Calu3 (cell line): ENCODE data around the gene ZNF189. TPM values are rescaled to one million over a fixed set of nuclear protein-coding genes. Genes with fewer than 3 reads are reported as not detected.

Source experiments
- BruUV-seq: library from RNA; stranded (reverse); fragments of 400-500 nt; replicated peaks from 2 replicates; lab custom pipeline; 2021; lab: Mats Ljungman, UMichigan
- CTCF ChIA-PET: fragments of 300-600 bp; sonication (Branson Sonifier 250); formaldehyde crosslinking; loops from one replicate; lab custom pipeline; 2022; ENCODE audit warnings: antibody characterized with exemption; lab: Charles Lee
- DNase-seq: peaks from one replicate; pipeline ENCODE4 v3.0.0; 2022
- H3K27ac Mint-ChIP-seq: one replicate; pipeline ENCODE4 v1.8.0; 2022; ENCODE audit warnings: mixed read lengths; ENCODE audit not compliant: unreplicated experiment
- H3K27me3 Mint-ChIP-seq: one replicate; pipeline ENCODE4 v1.8.0; 2022; ENCODE audit warnings: mixed read lengths; ENCODE audit not compliant: unreplicated experiment
- H3K36me3 Mint-ChIP-seq: one replicate; pipeline ENCODE4 v1.8.0; 2022; ENCODE audit warnings: mild to moderate bottlenecking, moderate library complexity, mixed read lengths; ENCODE audit not compliant: insufficient read depth, unreplicated experiment
- H3K4me1 Mint-ChIP-seq: one replicate; pipeline ENCODE4 v1.8.0; 2022; ENCODE audit warnings: mild to moderate bottlenecking, low read depth, mixed read lengths; ENCODE audit not compliant: unreplicated experiment
- H3K4me3 Mint-ChIP-seq: one replicate; pipeline ENCODE4 v1.8.0; 2022; ENCODE audit warnings: mild to moderate bottlenecking, low read depth, moderate library complexity, mixed read lengths; ENCODE audit not compliant: unreplicated experiment
- H3K9me3 Mint-ChIP-seq: one replicate; pipeline ENCODE4 v1.8.0; 2022; ENCODE audit warnings: low read depth, mixed read lengths; ENCODE audit not compliant: unreplicated experiment
- intact Hi-C: fragments of 100-400 bp; cut with micrococcal nuclease; formaldehyde crosslinking; loops from one replicate; pipeline ENCODE4 v1.10.0; 2022; ENCODE audit not compliant: unreplicated experiment
- total RNA-seq: library from RNA; stranded (reverse); gene quantifications from 2 replicates; pipeline ENCODE4 v1.2.3, GENCODE V29; 2022
- TF ChIP-seq, protein P1 (sequence below): fragments of 200-600 bp; IDR thresholded peaks from one replicate; pipeline ENCODE4 v1.8.0; 2022; ENCODE audit warnings: antibody characterized with exemption; ENCODE audit not compliant: unreplicated experiment

The ZNF189 gene
- total RNA-seq, 1 experiment from 2014 or later: 20.1 TPM

GRCh38 chr9:101360647-101361046 is 38.0 kb upstream of the ZNF189 start:
- CTCF ChIA-PET: no interaction called here
- no peak for DNase-seq
- intact Hi-C loops: no loop called here
- Mint-ChIP-seq H3K4me1 (peaks cover 15% of the 10 kb centered on the region), H3K9me3 (no peaks in the 10 kb centered on the region), H3K27ac (no peak overlapping the region), H3K27me3 (no peaks in the 10 kb centered on the region), H3K4me3 (no peak overlapping the region), H3K36me3 (peaks cover 5% of the 10 kb centered on the region)
- no TSS peak for BruUV-seq
- TF ChIP-seq, protein P1, sequence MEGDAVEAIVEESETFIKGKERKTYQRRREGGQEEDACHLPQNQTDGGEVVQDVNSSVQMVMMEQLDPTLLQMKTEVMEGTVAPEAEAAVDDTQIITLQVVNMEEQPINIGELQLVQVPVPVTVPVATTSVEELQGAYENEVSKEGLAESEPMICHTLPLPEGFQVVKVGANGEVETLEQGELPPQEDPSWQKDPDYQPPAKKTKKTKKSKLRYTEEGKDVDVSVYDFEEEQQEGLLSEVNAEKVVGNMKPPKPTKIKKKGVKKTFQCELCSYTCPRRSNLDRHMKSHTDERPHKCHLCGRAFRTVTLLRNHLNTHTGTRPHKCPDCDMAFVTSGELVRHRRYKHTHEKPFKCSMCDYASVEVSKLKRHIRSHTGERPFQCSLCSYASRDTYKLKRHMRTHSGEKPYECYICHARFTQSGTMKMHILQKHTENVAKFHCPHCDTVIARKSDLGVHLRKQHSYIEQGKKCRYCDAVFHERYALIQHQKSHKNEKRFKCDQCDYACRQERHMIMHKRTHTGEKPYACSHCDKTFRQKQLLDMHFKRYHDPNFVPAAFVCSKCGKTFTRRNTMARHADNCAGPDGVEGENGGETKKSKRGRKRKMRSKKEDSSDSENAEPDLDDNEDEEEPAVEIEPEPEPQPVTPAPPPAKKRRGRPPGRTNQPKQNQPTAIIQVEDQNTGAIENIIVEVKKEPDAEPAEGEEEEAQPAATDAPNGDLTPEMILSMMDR: no peak

- intact Hi-C loops: no loop called here
- Mint-ChIP-seq H3K9me3 (no peaks in the 10 kb centered on the region), H3K27ac (no peak overlapping the region), H3K27me3 (no peaks in the 10 kb centered on the region), H3K4me1 (peaks cover 24% of the 10 kb centered on the region), H3K4me3 (no peak overlapping the region), H3K36me3 (peaks cover 5% of the 10 kb centered on the region)
- no peak for DNase-seq
- no TSS peak for BruUV-seq
- CTCF ChIA-PET: no interaction called here
- TF ChIP-seq, protein P1: no peak
Measured at GRCh38 chr9:101362450-101362849, 36.2 kb upstream of the ZNF189 start.

DNA sequence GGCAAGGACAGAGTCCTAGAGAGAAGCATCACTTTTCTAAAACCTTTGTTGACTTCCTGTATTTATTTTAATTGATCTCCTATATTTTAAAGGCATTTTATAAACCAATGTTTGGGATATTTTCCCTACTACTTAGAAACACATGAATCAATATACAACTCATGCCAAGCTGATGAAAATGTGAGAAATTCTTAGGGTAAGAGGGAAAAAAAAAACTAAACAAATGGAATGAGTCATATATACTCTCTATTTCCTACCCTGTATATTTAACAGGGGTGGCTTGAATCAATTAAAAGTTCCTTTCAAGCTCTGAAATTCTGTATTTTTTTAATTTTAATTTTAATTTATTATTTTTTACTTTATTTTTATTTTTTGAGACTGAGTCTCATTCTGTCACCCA is 33.5 kb upstream of the ZNF189 start:
- Mint-ChIP-seq H3K27ac (peak overlapping the region; percentile 77), H3K4me3 (no peak overlapping the region), H3K4me1 (peaks cover 31% of the 10 kb centered on the region), H3K36me3 (peaks cover 5% of the 10 kb centered on the region), H3K27me3 (no peaks in the 10 kb centered on the region), H3K9me3 (no peaks in the 10 kb centered on the region)
- no TSS peak for BruUV-seq
- TF ChIP-seq, protein P1: no peak
- intact Hi-C loops: loop anchor here (5.0 kb wide), 1 partner anchor 763 kb away; no protein-coding TSS in a partner anchor
- CTCF ChIA-PET: interaction anchor here (0.9 kb wide), 1 partner anchor 17 kb away, joined by 3 read pairs; no protein-coding TSS in a partner anchor
- DNase-seq: no peak

DNA sequence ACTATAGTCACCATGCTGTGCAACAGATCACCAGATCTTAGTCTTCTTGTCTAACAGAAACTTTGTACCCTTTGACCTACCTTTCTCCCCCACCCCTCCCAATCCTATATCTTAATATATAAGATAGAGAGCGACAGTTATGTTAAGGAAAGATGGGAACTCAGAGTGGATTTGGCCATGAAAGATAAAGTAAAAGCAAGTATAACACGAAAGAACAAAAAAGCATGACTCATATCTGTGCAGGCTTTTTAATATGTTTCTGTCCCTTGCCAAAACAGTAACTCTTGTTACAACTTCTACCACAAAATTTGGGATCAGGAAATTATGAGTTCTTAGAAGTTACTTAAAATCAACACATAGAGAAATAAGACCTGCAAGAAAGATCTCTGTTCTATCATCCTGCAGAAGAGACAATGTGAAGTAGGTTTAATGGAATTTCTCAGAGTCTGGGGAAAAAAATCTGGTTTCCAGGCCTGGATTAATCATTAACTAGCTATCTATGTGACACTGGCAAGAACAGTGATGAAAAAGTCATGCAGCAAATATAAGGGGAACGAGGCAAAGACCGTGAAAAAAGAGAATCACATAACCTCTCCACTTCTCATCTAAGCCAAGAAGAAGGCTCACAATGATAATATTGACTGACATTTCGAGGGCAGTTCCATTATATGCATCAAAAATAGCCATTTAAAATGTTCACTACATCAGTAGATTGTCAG is 32.5 kb upstream of the ZNF189 start:
- TF ChIP-seq, protein P1: no peak
- no TSS peak for BruUV-seq
- Mint-ChIP-seq H3K27me3 (no peaks in the 10 kb centered on the region), H3K27ac (peak overlapping the region; percentile 20), H3K9me3 (no peaks in the 10 kb centered on the region), H3K4me1 (peaks cover 40% of the 10 kb centered on the region), H3K4me3 (no peak overlapping the region), H3K36me3 (peaks cover 5% of the 10 kb centered on the region)
- intact Hi-C loops: loop anchor here (5.0 kb wide), 1 partner anchor 764 kb away; no protein-coding TSS in a partner anchor
- CTCF ChIA-PET: interaction anchor here (0.9 kb wide), 1 partner anchor 20 kb away, joined by 3 read pairs; no protein-coding TSS in a partner anchor
- DNase-seq: no peak
